ENCODE data around the gene AHDC1. TPM values are rescaled to one million over a fixed set of nuclear protein-coding genes. Genes with fewer than 3 reads are reported as not detected.
A peak's percentile ranks its signal among the peaks of the same experiment; 100 is the strongest.

Gene AHDC1
- total RNA-seq, 1 donor from 2014 or later, result 7.0 TPM

DNA sequence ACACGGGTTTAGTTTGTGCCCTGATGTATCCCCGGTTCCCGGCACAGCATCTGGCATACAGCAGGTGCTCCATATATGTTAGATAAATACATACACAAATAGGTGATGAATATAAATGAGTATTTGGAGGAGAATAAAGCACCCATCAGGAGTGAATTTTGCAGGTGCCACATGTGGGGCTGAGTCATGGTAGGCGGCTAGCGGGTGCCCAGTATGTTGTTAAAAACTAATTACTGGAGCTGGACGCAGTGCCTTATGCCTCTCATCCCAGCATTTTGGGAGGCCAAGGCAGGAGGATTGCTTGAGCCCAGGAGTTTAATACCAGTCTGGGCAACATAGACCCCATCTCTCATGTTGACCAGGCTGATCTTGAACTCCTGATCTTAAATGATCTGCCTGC is 97.2 kb downstream of the AHDC1 start:
- TF ChIP-seq, protein P1, sequence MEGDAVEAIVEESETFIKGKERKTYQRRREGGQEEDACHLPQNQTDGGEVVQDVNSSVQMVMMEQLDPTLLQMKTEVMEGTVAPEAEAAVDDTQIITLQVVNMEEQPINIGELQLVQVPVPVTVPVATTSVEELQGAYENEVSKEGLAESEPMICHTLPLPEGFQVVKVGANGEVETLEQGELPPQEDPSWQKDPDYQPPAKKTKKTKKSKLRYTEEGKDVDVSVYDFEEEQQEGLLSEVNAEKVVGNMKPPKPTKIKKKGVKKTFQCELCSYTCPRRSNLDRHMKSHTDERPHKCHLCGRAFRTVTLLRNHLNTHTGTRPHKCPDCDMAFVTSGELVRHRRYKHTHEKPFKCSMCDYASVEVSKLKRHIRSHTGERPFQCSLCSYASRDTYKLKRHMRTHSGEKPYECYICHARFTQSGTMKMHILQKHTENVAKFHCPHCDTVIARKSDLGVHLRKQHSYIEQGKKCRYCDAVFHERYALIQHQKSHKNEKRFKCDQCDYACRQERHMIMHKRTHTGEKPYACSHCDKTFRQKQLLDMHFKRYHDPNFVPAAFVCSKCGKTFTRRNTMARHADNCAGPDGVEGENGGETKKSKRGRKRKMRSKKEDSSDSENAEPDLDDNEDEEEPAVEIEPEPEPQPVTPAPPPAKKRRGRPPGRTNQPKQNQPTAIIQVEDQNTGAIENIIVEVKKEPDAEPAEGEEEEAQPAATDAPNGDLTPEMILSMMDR (IDR thresholded peaks at IDR 0.05), result no peak
- TF ChIP-seq EZH2phosphoT487 (IDR thresholded peaks at IDR 0.05) (no peak), EZH2 (IDR thresholded peaks at IDR 0.05) (no peak)
- Mint-ChIP-seq H3K9me3 (no peaks in the 10 kb centered on the region), H3K4me1 (peaks cover 54% of the 10 kb centered on the region), H3K36me3 (no peaks in the 10 kb centered on the region), H3K27ac (peak overlapping the region; percentile 77), H3K4me3 (peak overlapping the region; percentile 31), H3K27me3 (ENCODE audit: insufficient read depth, low read depth) (peaks cover 8% of the 10 kb centered on the region)
- Histone ChIP-seq H3K9me3 (ENCODE audit: low read depth) (no peaks in the 10 kb centered on the region), H3K27me3 (no peaks in the 10 kb centered on the region), H3K4me2 (no peak overlapping the region), H3K79me2 (ENCODE audit: low read depth) (no peaks in the 10 kb centered on the region), H3K36me3 (no peaks in the 10 kb centered on the region), H3K4me1 (peaks cover 18% of the 10 kb centered on the region), H3F3A (ENCODE audit: low read depth) (peaks cover 27% of the 10 kb centered on the region), H3K4me3 (no peak overlapping the region), H3K9ac (no peak overlapping the region), H3K27ac (no peak overlapping the region), H2AFZ (replicated peaks) (no peak overlapping the region), H4K20me1 (ENCODE audit: low read depth) (no peaks in the 10 kb centered on the region)
- no peak for DNase-seq (ENCODE audit: low spot score)

DNA sequence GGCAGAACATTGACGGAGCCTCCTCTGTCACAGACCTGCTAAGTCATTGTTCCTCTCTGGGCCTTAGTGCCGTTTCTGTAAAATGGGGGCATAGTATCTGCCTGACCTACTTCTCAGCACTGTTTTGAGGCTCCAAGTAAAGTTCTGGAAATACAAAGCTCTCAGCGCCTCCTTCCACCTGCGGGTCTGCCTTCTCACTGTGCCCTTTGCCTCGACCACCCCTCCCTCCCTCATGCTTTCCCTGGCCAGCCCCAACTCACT is 98.6 kb downstream of the AHDC1 start:
- H3K9ac ChIP-seq, result no peak overlapping the region
- peaks cover 18% of the 10 kb centered on the region for H3K4me1 ChIP-seq
- no peak overlapping the region for H3K4me3 ChIP-seq
- peak overlapping the region; percentile 94 for H3K27ac Mint-ChIP-seq
- H3K36me3 ChIP-seq, result no peaks in the 10 kb centered on the region
- H3K9me3 ChIP-seq (ENCODE audit: low read depth), result no peaks in the 10 kb centered on the region
- peaks cover 27% of the 10 kb centered on the region for H3F3A ChIP-seq (ENCODE audit: low read depth)
- peaks cover 7% of the 10 kb centered on the region for H3K27me3 Mint-ChIP-seq (ENCODE audit: insufficient read depth, low read depth)
- no peak for DNase-seq (ENCODE audit: low spot score)
- peaks cover 56% of the 10 kb centered on the region for H3K4me1 Mint-ChIP-seq
- peak overlapping the region; percentile 53 for H3K4me3 Mint-ChIP-seq
- no peaks in the 10 kb centered on the region for H3K79me2 ChIP-seq (ENCODE audit: low read depth)
- H3K27me3 ChIP-seq, result no peaks in the 10 kb centered on the region
- no peaks in the 10 kb centered on the region for H3K36me3 Mint-ChIP-seq
- H2AFZ ChIP-seq (replicated peaks), result no peak overlapping the region
- TF ChIP-seq EZH2phosphoT487 (IDR thresholded peaks at IDR 0.05), result no peak
- TF ChIP-seq EZH2 (IDR thresholded peaks at IDR 0.05), result no peak
- TF ChIP-seq, protein P1 (IDR thresholded peaks at IDR 0.05), result no peak
- H3K27ac ChIP-seq, result peak overlapping the region; percentile 88
- H3K9me3 Mint-ChIP-seq, result peaks cover 2% of the 10 kb centered on the region
- peak overlapping the region; percentile 42 for H3K4me2 ChIP-seq
- H4K20me1 ChIP-seq (ENCODE audit: low read depth), result no peaks in the 10 kb centered on the region

DNA sequence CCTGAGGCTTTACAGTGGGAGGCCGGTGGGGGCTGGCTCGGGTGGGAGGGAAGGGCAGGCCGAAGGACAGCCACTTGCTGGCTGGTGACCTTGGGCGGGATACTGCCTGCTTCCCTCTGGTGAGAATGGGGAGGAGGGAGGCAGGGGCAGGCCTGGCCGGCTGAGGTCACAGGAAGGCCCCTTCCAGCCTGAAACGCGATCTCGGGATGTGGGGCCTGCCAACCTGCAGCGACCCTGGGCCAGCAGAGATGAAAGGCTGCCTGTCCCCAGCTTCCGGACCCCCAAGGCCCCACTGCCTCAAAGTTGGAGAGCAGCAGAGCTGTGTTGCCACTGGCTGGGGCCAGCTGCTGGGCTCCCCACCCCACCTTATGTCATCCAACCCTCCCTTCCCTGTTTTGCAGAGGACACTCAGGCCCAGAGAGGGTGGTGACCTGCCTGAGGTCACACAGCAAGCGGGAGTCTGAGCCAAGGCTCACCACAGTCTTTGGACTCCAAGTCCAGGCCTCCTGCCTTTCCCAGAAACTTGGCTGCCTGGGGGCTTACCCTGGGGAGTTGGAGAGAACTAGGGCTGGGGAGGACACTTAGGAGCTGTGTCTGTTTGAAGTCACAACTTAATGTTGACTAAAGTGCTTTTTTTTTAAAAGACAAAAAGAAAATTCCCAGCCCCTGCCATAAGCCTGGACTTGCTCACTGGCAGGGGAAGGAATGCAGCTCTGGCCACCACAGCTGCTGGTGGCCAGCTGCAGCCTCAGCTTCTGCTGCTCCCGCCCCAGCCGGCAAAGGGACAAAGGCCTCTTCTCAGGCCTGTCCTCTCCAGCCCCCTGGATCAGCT is 99.1 kb downstream of the AHDC1 start:
- H3K4me3 Mint-ChIP-seq, result peak overlapping the region; percentile 49
- Histone ChIP-seq H2AFZ (replicated peaks) (no peak overlapping the region), H3K9ac (no peak overlapping the region)

More for the DNA sequence above, 99.1 kb downstream of the AHDC1 start:
- H4K20me1 ChIP-seq (ENCODE audit: low read depth), result no peaks in the 10 kb centered on the region
- peak overlapping the region; percentile 99 for H3K27ac Mint-ChIP-seq
- peaks cover 7% of the 10 kb centered on the region for H3K27me3 Mint-ChIP-seq (ENCODE audit: insufficient read depth, low read depth)
- H3K4me1 ChIP-seq, result peaks cover 18% of the 10 kb centered on the region
- no peaks in the 10 kb centered on the region for H3K27me3 ChIP-seq
- H3K4me1 Mint-ChIP-seq, result peaks cover 54% of the 10 kb centered on the region
- TF ChIP-seq EZH2 (IDR thresholded peaks at IDR 0.05) (no peak), EZH2phosphoT487 (IDR thresholded peaks at IDR 0.05) (no peak)
- TF ChIP-seq, protein P1 (IDR thresholded peaks at IDR 0.05), result no peak
- peaks cover 27% of the 10 kb centered on the region for H3F3A ChIP-seq (ENCODE audit: low read depth)
- H3K36me3 Mint-ChIP-seq, result no peaks in the 10 kb centered on the region
- peak overlapping the region; percentile 42 for H3K4me2 ChIP-seq
- no peaks in the 10 kb centered on the region for H3K9me3 ChIP-seq (ENCODE audit: low read depth)
- H3K27ac ChIP-seq, result peak overlapping the region; percentile 88
- no peaks in the 10 kb centered on the region for H3K36me3 ChIP-seq
- H3K4me3 ChIP-seq, result no peak overlapping the region
- peak; percentile 77 for DNase-seq (ENCODE audit: low spot score)
- peaks cover 2% of the 10 kb centered on the region for H3K9me3 Mint-ChIP-seq
- no peaks in the 10 kb centered on the region for H3K79me2 ChIP-seq (ENCODE audit: low read depth)

Data from neural progenitor cell (in vitro differentiated cells).